HUES6 (cell line): ENCODE results near the gene S1PR3.

Experiments
- H3K27ac ChIP-seq: 2 replicates; pipeline ENCODE4 v1.7.0; 2013; ENCODE audit warnings: low read depth, mild to moderate bottlenecking, low read length, inconsistent platforms
- H3K27me3 ChIP-seq: 2 replicates; pipeline ENCODE4 v1.6.1; 2013; ENCODE audit warnings: low read length; ENCODE audit not compliant: control insufficient read depth, insufficient read depth
- H3K36me3 ChIP-seq: 2 replicates; pipeline ENCODE4 v1.6.1; 2013; ENCODE audit warnings: low read length; ENCODE audit not compliant: control insufficient read depth, insufficient read depth
- H3K4me1 ChIP-seq: 2 replicates; pipeline ENCODE4 v1.6.1; 2013; ENCODE audit warnings: low read length; ENCODE audit not compliant: control insufficient read depth, insufficient read depth
- H3K4me3 ChIP-seq: 2 replicates; pipeline ENCODE4 v1.5.1; 2013; ENCODE audit warnings: low read depth, low read length
- H3K9ac ChIP-seq: one replicate; pipeline ENCODE4 v1.6.1; 2013; ENCODE audit warnings: mild to moderate bottlenecking, low read length
- H3K9me3 ChIP-seq: 2 replicates; pipeline ENCODE4 v1.6.1; 2013; ENCODE audit warnings: low read depth, low read length; ENCODE audit not compliant: control insufficient read depth, insufficient read depth

S1PR3 gene

DNA sequence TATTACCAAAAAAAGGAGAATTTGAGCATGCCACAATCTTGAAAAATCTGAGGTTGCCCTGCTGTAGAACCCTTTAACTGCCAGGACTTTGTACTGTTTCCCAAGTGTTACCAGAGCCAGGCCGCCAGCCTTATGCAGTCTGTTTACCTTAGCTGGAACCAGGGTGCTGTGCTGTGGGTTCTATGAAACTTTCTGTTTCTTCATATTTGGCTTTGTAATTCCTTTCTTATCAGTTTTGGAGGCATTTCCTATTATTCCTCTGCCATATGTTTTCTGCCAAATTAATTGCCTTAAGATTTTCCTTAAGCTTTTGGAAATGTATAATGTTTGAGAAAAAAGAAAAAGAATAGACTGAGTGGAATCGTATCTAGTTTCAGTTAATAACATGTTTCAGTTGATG lies 2.1 kb downstream of the S1PR3 start:
- peaks cover 28% of the 10 kb centered on the region for H3K4me1 ChIP-seq
- peaks cover 3% of the 10 kb centered on the region for H3K27me3 ChIP-seq
- H3K27ac ChIP-seq: no peak overlapping the region
- H3K36me3 ChIP-seq: peaks cover 17% of the 10 kb centered on the region; the same call in 1 of the 2 replicates
- no peaks in the 10 kb centered on the region for H3K9me3 ChIP-seq
- no peak overlapping the region for H3K4me3 ChIP-seq
- no peak overlapping the region for H3K9ac ChIP-seq

DNA sequence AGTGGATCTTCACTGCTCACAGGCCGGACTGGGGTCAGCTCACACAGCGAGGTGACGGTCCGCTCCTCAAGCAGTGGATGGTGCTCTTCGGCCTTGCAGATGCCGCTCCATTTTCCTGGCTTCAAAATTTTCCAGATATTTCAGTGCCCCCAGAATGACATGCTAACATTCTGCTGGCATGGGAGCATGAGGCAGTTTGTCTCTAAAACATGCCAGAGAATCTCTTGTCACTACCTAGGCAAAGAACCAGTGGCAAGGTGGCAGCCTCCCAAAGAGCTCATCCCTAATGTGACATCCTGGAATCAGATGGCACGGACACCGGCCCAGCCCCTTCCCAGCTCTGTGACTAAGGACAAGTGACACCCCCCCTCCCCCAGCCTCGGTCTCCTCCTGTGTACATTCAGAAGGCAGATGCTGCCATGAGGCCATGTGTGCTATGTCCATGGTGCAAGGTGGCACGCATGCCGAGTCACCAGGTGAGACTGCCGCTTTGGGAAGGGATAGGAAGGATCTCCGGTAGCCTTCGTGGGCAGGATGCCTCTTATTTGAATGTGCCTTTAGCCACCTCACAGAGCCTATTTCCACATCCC lies 2.7 kb downstream of the S1PR3 start:
- Histone ChIP-seq H3K36me3 (peaks cover 17% of the 10 kb centered on the region; the same call in 1 of the 2 replicates), H3K9me3 (no peaks in the 10 kb centered on the region), H3K27ac (no peak overlapping the region), H3K4me1 (peaks cover 24% of the 10 kb centered on the region), H3K27me3 (peaks cover 3% of the 10 kb centered on the region), H3K9ac (no peak overlapping the region), H3K4me3 (no peak overlapping the region)

DNA sequence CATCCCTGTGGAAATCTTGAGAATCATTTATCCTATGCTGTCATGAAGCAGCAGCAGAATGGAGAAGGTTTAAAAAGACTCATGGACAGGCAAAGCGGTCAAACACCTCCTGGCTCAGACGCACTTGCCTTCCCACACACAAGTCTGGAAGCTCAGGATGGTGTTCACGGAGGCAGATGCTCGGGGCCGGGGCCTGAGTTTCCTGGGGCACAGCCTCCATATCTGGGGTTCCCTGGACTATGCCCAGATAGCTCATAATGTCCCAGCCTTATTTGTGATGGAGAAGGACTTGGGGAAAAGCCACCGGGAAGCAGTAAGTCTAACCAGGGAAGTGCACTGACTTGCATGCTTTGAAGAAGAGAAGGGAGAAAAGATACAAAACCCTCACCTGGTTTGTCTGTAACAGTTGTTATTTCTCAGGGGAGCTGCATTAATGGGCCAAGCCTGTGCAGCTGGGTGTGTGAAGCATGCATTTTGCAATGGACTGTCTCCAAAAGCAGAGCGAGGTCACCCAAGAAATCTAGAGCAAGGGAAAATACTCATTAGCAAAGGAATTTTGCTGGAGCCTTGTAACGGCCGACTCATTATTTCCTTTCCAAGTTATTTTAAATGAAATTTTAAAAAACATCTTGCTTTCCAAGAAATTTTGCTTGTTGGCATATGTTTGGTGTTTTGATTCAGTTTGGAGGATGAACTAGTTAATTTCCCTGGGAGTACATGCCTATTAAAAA lies 3.4 kb downstream of the S1PR3 start:
- H3K27ac ChIP-seq: no peak overlapping the region
- no peak overlapping the region for H3K4me3 ChIP-seq
- H3K36me3 ChIP-seq: peaks cover 17% of the 10 kb centered on the region; the same call in 1 of the 2 replicates
- H3K9me3 ChIP-seq: no peaks in the 10 kb centered on the region
- H3K27me3 ChIP-seq: peaks cover 3% of the 10 kb centered on the region
- H3K4me1 ChIP-seq: peaks cover 17% of the 10 kb centered on the region
- H3K9ac ChIP-seq: no peak overlapping the region

DNA sequence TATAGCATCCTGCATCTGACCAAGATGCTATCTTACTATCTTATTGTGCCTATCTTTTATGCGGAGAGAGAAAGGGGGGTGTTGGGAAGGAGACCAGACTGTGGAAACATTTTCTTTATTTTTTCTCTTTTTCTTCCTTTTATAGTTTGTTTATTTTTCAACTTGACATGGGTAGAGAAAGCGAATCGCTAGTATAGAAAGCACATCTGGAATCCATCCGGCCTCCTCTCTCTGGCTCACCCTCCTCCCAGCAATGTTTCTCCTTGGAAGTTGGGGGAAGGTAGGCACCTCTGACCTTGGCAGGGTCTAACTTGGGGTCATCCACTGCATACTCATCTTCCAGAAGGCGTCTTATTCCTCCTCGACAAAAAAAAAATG lies 3.9 kb downstream of the S1PR3 start:
- Histone ChIP-seq H3K27me3 (peaks cover 3% of the 10 kb centered on the region), H3K27ac (no peak overlapping the region), H3K4me3 (no peak overlapping the region), H3K36me3 (peaks cover 17% of the 10 kb centered on the region; the same call in 1 of the 2 replicates), H3K9me3 (no peaks in the 10 kb centered on the region), H3K9ac (no peak overlapping the region), H3K4me1 (peaks cover 12% of the 10 kb centered on the region; the same call in 1 of the 2 replicates)

DNA sequence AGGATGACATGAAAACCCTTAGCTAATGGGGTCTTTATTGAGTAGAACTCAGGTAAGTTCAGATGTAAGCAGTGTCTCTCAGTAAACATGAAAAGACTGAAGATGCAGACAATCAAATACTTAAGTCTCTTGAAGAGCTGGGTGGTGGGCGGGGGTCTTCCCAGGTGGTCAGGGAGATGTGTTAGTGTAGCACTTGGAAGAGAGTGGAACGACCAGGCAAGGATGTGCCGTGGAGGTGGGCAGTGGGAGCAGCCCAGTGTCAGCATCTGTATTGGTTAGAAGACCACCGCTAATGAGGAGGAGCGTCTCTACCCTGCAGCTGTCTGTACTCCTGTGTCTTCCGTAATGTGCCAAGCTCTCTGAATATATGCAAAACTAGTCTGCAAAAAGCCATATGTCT lies 4.4 kb downstream of the S1PR3 start:
- no peak overlapping the region for H3K4me3 ChIP-seq
- no peaks in the 10 kb centered on the region for H3K9me3 ChIP-seq
- H3K9ac ChIP-seq: no peak overlapping the region
- peaks cover 3% of the 10 kb centered on the region for H3K27me3 ChIP-seq
- no peak overlapping the region for H3K27ac ChIP-seq
- peaks cover 17% of the 10 kb centered on the region; the same call in 1 of the 2 replicates for H3K36me3 ChIP-seq
- H3K4me1 ChIP-seq: peaks cover 14% of the 10 kb centered on the region

DNA sequence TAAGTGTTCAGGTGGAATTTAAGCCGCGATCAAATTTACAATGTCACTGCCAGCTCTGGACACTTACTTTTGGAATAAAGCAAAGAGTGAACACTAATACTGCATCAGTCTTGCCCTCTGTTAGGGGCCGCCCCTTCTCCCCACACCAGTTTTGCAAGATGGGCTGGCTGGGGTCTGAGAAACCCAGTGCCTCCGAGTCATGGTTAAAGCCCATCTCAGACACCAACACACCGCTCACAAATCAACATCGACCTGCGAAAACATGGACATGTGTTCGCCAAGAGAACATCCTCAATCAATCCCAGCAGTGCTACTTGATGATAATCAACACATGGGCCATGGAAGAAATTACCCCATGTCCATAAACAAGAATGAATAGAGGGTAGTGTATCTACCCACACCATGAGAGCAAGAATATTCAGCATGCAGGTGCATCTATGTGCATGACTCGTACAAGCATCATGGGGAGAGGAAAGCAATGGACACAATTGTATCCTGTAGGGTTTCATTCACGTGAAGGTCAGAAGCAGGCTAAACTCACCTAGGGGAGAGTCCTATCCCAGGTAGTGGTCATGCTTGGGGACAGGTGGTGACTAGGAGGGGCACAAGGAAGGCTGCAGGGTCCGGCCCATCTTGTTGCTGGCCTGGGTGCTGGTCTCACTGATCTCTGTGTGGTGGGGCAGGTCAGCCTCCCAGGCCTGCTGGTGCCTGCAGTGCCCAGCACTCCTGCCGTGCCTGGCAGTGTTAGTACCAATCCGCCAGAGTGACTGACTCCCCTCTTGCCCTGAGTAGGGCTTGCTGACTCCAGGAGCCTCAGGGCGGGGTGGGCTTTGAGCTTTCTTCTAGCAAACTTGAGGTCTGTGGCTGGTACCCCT lies 5.0 kb downstream of the S1PR3 start:
- Histone ChIP-seq H3K36me3 (peaks cover 17% of the 10 kb centered on the region; the same call in 1 of the 2 replicates), H3K27me3 (peaks cover 3% of the 10 kb centered on the region), H3K4me1 (peaks cover 16% of the 10 kb centered on the region), H3K27ac (no peak overlapping the region), H3K4me3 (no peak overlapping the region), H3K9me3 (no peaks in the 10 kb centered on the region), H3K9ac (no peak overlapping the region)

DNA sequence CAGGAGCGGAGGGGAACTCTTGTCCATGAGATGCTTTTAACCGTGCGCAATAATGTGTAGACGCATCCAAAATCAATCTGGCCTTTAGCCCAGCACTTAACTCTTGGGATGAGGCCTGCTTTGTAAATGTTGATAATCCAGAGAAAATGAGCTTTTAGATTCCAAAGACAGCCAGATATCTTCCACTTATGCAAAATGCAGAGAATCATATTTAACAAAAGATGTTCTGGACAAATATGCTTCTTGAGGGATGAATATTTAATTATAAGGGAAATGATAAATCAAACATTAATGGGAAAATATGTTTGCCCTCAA lies 5.6 kb downstream of the S1PR3 start:
- Histone ChIP-seq H3K4me3 (no peak overlapping the region), H3K9ac (no peak overlapping the region), H3K4me1 (peaks cover 14% of the 10 kb centered on the region), H3K36me3 (peaks cover 23% of the 10 kb centered on the region), H3K9me3 (no peaks in the 10 kb centered on the region), H3K27ac (no peak overlapping the region), H3K27me3 (peaks cover 3% of the 10 kb centered on the region)

DNA sequence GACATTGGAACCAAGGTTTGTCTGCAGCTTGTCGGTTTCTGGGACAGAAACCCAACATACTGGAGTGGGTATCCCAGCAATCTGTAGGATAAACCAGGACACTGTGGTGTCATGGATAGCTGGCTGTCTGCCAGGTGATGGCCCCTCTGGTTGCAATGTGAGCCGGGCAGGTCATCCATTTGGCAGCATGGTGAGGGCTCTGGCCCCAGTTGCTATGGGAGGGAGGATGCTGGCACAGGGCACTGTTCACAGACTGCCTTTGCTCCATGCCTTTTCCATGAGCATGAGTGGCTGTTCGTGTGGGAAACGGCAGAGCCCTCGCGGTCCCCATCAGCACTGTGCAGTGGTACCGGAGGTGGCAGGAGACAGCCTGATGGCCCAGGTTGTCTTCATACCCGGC lies 6.4 kb downstream of the S1PR3 start:
- peaks cover 9% of the 10 kb centered on the region for H3K4me1 ChIP-seq

DNA sequence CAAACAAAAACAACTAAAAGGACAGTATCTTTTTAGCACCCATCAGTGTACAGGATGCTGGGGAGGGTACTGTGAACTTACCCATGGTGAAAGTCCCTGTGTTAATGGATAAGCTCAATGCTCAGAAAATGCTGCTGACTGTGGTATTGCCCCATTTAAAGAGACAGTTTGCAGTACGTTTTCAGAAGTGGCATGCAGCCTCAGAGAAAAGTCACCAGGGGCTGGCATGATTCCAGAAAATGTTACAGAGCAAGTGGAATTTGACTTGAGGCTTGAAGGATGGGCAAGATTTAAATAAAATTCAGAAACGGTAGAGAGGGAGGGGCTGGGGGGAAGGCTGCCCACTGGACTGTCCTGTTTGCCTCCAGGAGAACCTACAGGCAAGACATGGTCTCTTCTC lies 7.2 kb downstream of the S1PR3 start:
- Histone ChIP-seq H3K27me3 (no peaks in the 10 kb centered on the region), H3K4me3 (no peak overlapping the region), H3K9me3 (no peaks in the 10 kb centered on the region), H3K36me3 (peaks cover 36% of the 10 kb centered on the region), H3K9ac (no peak overlapping the region), H3K27ac (no peak overlapping the region), H3K4me1 (peaks cover 6% of the 10 kb centered on the region)

More for the DNA sequence above, 6.4 kb downstream of the S1PR3 start:
- 0 out of 2 replicates have a peak, but pooled peaks cover under 1% of the 10 kb centered on the region for H3K27me3 ChIP-seq
- no peak overlapping the region for H3K4me3 ChIP-seq
- no peak overlapping the region for H3K27ac ChIP-seq
- peaks cover 31% of the 10 kb centered on the region for H3K36me3 ChIP-seq
- no peaks in the 10 kb centered on the region for H3K9me3 ChIP-seq
- H3K9ac ChIP-seq: no peak overlapping the region

DNA sequence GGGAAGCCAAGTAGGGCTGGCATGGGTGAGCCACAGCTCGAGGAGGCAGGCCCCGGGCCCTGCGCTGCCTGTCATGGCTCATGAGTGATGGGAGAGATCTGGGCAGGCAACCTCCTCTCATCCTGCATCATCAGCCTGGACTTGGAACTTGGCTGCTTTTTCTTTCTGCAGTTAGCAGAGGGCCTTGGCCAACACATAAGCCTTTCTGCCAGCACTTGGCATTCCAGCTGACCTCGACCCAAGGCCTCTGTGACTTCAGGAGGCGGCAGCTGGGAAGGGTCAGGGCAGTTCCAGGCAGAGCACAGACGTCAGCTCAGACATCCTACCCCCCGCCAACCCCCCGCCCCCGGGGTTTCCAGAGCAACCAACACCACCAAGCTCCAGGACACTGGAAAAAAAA lies 7.6 kb downstream of the S1PR3 start:
- H3K9me3 ChIP-seq: no peaks in the 10 kb centered on the region
- peaks cover 36% of the 10 kb centered on the region for H3K36me3 ChIP-seq
- no peak overlapping the region for H3K4me3 ChIP-seq
- H3K27me3 ChIP-seq: no peaks in the 10 kb centered on the region
- no peak overlapping the region for H3K27ac ChIP-seq
- no peak overlapping the region for H3K9ac ChIP-seq
- H3K4me1 ChIP-seq: peaks cover 6% of the 10 kb centered on the region

DNA sequence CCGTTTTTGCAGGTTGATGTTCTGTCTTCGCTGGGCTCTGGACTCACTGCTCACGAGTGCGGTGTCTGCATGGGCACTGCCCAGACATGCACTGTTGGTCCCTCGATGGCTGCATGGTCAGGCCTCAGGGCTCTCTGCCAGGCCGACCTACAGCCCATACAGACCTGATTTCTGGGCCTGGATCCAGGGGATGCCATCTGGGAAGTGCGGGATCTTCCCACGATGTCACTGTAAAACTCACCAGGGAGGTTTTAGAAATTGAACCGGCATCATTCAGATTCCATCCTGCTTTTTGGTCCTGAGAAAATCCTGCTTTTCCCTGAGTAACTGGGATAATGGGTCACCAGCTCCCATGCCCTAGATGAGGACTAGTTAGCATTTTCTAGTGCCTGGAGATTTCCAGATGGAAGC lies 9.1 kb downstream of the S1PR3 start:
- Histone ChIP-seq H3K4me1 (peaks cover 6% of the 10 kb centered on the region), H3K9ac (no peak overlapping the region), H3K27ac (no peak overlapping the region), H3K4me3 (no peak overlapping the region), H3K9me3 (no peaks in the 10 kb centered on the region), H3K27me3 (no peaks in the 10 kb centered on the region), H3K36me3 (peaks cover 31% of the 10 kb centered on the region)
